K562 (cell line): ENCODE data around the gene JUNB. TPM values are rescaled to one million over a fixed set of nuclear protein-coding genes. Genes with fewer than 3 reads are reported as not detected.

Experiments used
- BHLHE40 ChIP-seq: IDR thresholded peaks from 2 replicates; pipeline ENCODE4 v1.6.1; 2011; ENCODE audit warnings: low read length, improper control_type of control experiment
- FOSL1 ChIP-seq: fragments of 200-800 bp; sonication (Bioruptor generic); conservative IDR thresholded peaks from 2 replicates; pipeline ENCODE4 v1.6.1; 2016; ENCODE audit warnings: missing genetic modification characterization, missing compliant biosample characterization
- HDAC6 ChIP-seq: IDR thresholded peaks from 2 replicates; pipeline ENCODE4 v1.6.1; 2012; ENCODE audit warnings: low read depth, mild to moderate bottlenecking, control low read depth, inconsistent platforms, low read length, moderate library complexity
- HEY1 ChIP-seq: fragments of 250-450 bp; sonication (Bioruptor Pico); IDR thresholded peaks from 2 replicates; pipeline ENCODE4 v1.5.0; 2020; ENCODE audit warnings: mild to moderate bottlenecking, moderate library complexity, borderline replicate concordance
- HNRNPH1 ChIP-seq: fragments of 200-400 bp; formaldehyde crosslinking; optimal IDR thresholded peaks from 2 replicates; pipeline ENCODE3; 2017; ENCODE audit warnings: low read depth, mild to moderate bottlenecking, low read length, moderate library complexity
- ILF3 ChIP-seq: fragments of 450-650 bp; IDR thresholded peaks from 2 replicates; pipeline ENCODE4 v1.6.1; 2018; ENCODE audit warnings: antibody characterized with exemption, mild to moderate bottlenecking, moderate library complexity, borderline replicate concordance
- LARP7 ChIP-seq: fragments of 450-650 bp; IDR thresholded peaks from 2 replicates; pipeline ENCODE4 v1.6.1; 2016
- SAFB ChIP-seq: fragments of 200-400 bp; formaldehyde crosslinking; IDR thresholded peaks from 2 replicates; pipeline ENCODE4 v1.6.1; 2017; ENCODE audit warnings: low read depth, low read length, borderline replicate concordance
- SREBF1 ChIP-seq: fragments of 150-350 bp; IDR thresholded peaks from 2 replicates; pipeline ENCODE4 v1.6.1; 2014; ENCODE audit warnings: antibody characterized with exemption, low read depth, low read length, borderline replicate concordance
- TOE1 ChIP-seq, 2 experiments: fragments of 450-650 bp in 1 of 2; sonication (generic) in 1 of 2; formaldehyde crosslinking in 1 of 2; IDR thresholded peaks; 2 replicates each; pipeline versions ENCODE4 v1.7.1 to v1.8.0; 2016 to 2022; ENCODE audit warnings: borderline replicate concordance in 2 of 2, mild to moderate bottlenecking in 2 of 2, antibody characterized with exemption in 1 of 2, inconsistent platforms in 1 of 2, low read depth in 1 of 2, missing genetic modification reagents in 1 of 2, moderate library complexity in 1 of 2
- XRCC3 ChIP-seq: fragments of 450-650 bp; IDR thresholded peaks from 2 replicates; pipeline ENCODE4 v1.6.1; 2017; ENCODE audit warnings: mild to moderate bottlenecking, moderate library complexity
- ZNF282 ChIP-seq: sonication (generic); formaldehyde crosslinking; IDR thresholded peaks from 2 replicates; pipeline ENCODE4 v1.8.1; 2023; ENCODE audit warnings: missing genetic modification reagents
- ZNF57 ChIP-seq: fragments of 450-650 bp; formaldehyde crosslinking; IDR thresholded peaks from 2 replicates; pipeline ENCODE4 v1.4.0; 2020; ENCODE audit warnings: mild to moderate bottlenecking, moderate library complexity
- polyA plus RNA-seq, 8 experiments: library from polyadenylated mRNA; depleted of rRNA in 4 of 8; stranded (reverse) in 5 of 8; unstranded in 3 of 8; fragments of >200 nt; fragmentation: Nextera tagmentation in 2 of 8; fragmentation: Illumina TruSeq in 1 of 8; extraction: Ambion mirVana in 2 of 8; extraction: Trizol in 1 of 8; gene quantifications; 2 replicates each; pipeline versions ENCODE4 v1.2.1 to v1.2.3, GENCODE V29; 2011 to 2014; ENCODE audit warnings: inconsistent platforms in 1 of 8, missing spikeins in 1 of 8
- total RNA-seq, 7 experiments: library from RNA; depleted of rRNA in 6 of 7; stranded (reverse); fragments of >200 nt in 6 of 7; fragmentation: Illumina TruSeq in 2 of 7; extraction: Trizol in 2 of 7; gene quantifications; 2 replicates each; pipeline versions ENCODE4 v1.2.1 to v1.2.3, GENCODE V29; 2011 to 2021; ENCODE audit warnings: low replicate concordance in 1 of 7
- TF ChIP-seq, protein P1 (sequence below), 2 experiments: fragments of 450-650 bp in 1 of 2; IDR thresholded peaks; 2 replicates each; pipeline ENCODE4 v1.6.1; 2011 to 2017; ENCODE audit warnings: low read depth in 2 of 2, antibody characterized with exemption in 1 of 2, borderline replicate concordance in 1 of 2, low read length in 1 of 2, mild to moderate bottlenecking in 1 of 2, mixed read lengths in 1 of 2; ENCODE audit not compliant: control insufficient read depth in 1 of 2
- TF ChIP-seq, protein P2 (sequence below): fragments of 200-800 bp; sonication (Bioruptor generic); IDR thresholded peaks from 2 replicates; pipeline ENCODE4 v1.6.1; 2016; ENCODE audit warnings: missing genetic modification characterization, missing compliant biosample characterization

Gene JUNB
- total and polyA plus RNA-seq, 9 of the 15 experiments (the other 6 are each of a cell fraction or from before 2014, with no cell fraction given), result 0.23 to 88.1 (median 13.1) TPM

GRCh38 chr19:12774588-12775555 is 16.4 kb upstream of the JUNB start, which contains the start of gene HOOK2 (continued):
- TF ChIP-seq ZNF57 (CRISPR knock-in tag), result no peak
- TF ChIP-seq LARP7, result no peak
- TF ChIP-seq SREBF1, result no peak
- no peak for TF ChIP-seq HNRNPH1
- TF ChIP-seq HEY1 (CRISPR knock-in tag), result no peak
- no peak for TF ChIP-seq XRCC3
- TF ChIP-seq, protein P1, sequence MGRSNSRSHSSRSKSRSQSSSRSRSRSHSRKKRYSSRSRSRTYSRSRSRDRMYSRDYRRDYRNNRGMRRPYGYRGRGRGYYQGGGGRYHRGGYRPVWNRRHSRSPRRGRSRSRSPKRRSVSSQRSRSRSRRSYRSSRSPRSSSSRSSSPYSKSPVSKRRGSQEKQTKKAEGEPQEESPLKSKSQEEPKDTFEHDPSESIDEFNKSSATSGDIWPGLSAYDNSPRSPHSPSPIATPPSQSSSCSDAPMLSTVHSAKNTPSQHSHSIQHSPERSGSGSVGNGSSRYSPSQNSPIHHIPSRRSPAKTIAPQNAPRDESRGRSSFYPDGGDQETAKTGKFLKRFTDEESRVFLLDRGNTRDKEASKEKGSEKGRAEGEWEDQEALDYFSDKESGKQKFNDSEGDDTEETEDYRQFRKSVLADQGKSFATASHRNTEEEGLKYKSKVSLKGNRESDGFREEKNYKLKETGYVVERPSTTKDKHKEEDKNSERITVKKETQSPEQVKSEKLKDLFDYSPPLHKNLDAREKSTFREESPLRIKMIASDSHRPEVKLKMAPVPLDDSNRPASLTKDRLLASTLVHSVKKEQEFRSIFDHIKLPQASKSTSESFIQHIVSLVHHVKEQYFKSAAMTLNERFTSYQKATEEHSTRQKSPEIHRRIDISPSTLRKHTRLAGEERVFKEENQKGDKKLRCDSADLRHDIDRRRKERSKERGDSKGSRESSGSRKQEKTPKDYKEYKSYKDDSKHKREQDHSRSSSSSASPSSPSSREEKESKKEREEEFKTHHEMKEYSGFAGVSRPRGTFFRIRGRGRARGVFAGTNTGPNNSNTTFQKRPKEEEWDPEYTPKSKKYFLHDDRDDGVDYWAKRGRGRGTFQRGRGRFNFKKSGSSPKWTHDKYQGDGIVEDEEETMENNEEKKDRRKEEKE (IDR thresholded peaks at IDR 0.05; ENCODE audit: borderline replicate concordance in 1 of 2, control insufficient read depth in 1 of 2, low read depth in 2 of 2, low read length in 1 of 2), result no peak
- TF ChIP-seq ZNF282, result 0 out of 2 replicates have a peak, but pooled peaks have one; percentile 49
- peak; percentile 27; the same call in 1 of the 2 replicates for TF ChIP-seq BHLHE40
- TF ChIP-seq, protein P2, sequence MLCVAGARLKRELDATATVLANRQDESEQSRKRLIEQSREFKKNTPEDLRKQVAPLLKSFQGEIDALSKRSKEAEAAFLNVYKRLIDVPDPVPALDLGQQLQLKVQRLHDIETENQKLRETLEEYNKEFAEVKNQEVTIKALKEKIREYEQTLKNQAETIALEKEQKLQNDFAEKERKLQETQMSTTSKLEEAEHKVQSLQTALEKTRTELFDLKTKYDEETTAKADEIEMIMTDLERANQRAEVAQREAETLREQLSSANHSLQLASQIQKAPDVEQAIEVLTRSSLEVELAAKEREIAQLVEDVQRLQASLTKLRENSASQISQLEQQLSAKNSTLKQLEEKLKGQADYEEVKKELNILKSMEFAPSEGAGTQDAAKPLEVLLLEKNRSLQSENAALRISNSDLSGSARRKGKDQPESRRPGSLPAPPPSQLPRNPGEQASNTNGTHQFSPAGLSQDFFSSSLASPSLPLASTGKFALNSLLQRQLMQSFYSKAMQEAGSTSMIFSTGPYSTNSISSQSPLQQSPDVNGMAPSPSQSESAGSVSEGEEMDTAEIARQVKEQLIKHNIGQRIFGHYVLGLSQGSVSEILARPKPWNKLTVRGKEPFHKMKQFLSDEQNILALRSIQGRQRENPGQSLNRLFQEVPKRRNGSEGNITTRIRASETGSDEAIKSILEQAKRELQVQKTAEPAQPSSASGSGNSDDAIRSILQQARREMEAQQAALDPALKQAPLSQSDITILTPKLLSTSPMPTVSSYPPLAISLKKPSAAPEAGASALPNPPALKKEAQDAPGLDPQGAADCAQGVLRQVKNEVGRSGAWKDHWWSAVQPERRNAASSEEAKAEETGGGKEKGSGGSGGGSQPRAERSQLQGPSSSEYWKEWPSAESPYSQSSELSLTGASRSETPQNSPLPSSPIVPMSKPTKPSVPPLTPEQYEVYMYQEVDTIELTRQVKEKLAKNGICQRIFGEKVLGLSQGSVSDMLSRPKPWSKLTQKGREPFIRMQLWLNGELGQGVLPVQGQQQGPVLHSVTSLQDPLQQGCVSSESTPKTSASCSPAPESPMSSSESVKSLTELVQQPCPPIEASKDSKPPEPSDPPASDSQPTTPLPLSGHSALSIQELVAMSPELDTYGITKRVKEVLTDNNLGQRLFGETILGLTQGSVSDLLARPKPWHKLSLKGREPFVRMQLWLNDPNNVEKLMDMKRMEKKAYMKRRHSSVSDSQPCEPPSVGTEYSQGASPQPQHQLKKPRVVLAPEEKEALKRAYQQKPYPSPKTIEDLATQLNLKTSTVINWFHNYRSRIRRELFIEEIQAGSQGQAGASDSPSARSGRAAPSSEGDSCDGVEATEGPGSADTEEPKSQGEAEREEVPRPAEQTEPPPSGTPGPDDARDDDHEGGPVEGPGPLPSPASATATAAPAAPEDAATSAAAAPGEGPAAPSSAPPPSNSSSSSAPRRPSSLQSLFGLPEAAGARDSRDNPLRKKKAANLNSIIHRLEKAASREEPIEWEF (CRISPR knock-in tag), result no peak
- TF ChIP-seq TOE1 (IDR thresholded peaks at IDR 0.05; ENCODE audit: borderline replicate concordance), result peak; percentile 60; the same call in 1 of the 2 replicates
- TF ChIP-seq TOE1 (CRISPR knock-in tag; IDR thresholded peaks at IDR 0.05; ENCODE audit: borderline replicate concordance, low read depth), result peak; percentile 74; the same call in 1 of the 2 replicates
- TF ChIP-seq ILF3, result no peak
- TF ChIP-seq FOSL1 (tag), result no peak
- TF ChIP-seq HDAC6, result no peak
- TF ChIP-seq SAFB, result 0 out of 2 replicates have a peak, but pooled peaks have one; percentile 22
